Heart left ventricle (tissue), 16 donors: ENCODE measurements around the gene SLC6A9. TPM values are rescaled to one million over a fixed set of nuclear protein-coding genes. Genes with fewer than 3 reads are reported as not detected.

ENCODE experiments used
- ATAC-seq, 4 donors: fragments of 200-7000 bp; cut with Tn5 transposase; one replicate each; pipeline ENCODE4 v1.9.1; 2020 to 2022; ENCODE audit warnings: moderate library complexity in 4 of 4, mild to moderate bottlenecking in 3 of 4, moderate number of reproducible peaks in 1 of 4
- DNase-seq, 5 donors: peaks; one replicate each; pipeline ENCODE4 v3.0.0-alpha.2; 2020
- H3K27ac ChIP-seq, 12 donors: fragments of 200-600 bp; sonication (generic) in 4 of 12; one replicate each; pipeline versions ENCODE4 v1.5.0 to v1.8.0; 2016 to 2022; ENCODE audit warnings: mild to moderate bottlenecking in 2 of 12
- H3K27me3 ChIP-seq, 9 donors: fragments of 200-600 bp; sonication (generic) in 2 of 9; one replicate each; pipeline versions ENCODE4 v1.5.1 to v1.8.0; 2016 to 2022; ENCODE audit warnings: mild to moderate bottlenecking in 3 of 9
- H3K36me3 ChIP-seq, 9 donors: fragments of 200-600 bp; sonication (generic) in 2 of 9; one replicate each; pipeline versions ENCODE4 v1.5.0 to v1.8.0; 2018 to 2022; ENCODE audit warnings: mild to moderate bottlenecking in 2 of 9
- H3K4me1 ChIP-seq, 12 donors: fragments of 200-600 bp; sonication (generic) in 4 of 12; one replicate each; pipeline versions ENCODE4 v1.5.0 to v1.8.0; 2016 to 2022; ENCODE audit warnings: mild to moderate bottlenecking in 3 of 12
- H3K4me3 ChIP-seq, 12 donors: fragments of 200-600 bp; sonication (generic) in 4 of 12; one replicate each; pipeline versions ENCODE4 v1.5.0 to v1.8.0; 2017 to 2022; ENCODE audit warnings: mild to moderate bottlenecking in 9 of 12, moderate library complexity in 4 of 12
- H3K9me3 ChIP-seq, 12 donors: fragments of 200-600 bp; sonication (generic) in 4 of 12; one replicate each; pipeline versions ENCODE4 v1.5.0 to v1.8.0; 2016 to 2022; ENCODE audit warnings: mild to moderate bottlenecking in 1 of 12
- POLR2A ChIP-seq, 2 donors: fragments of 450-650 bp; IDR thresholded peaks; one replicate each; pipeline ENCODE4 v1.6.1; 2017; ENCODE audit warnings: antibody characterized with exemption in 2 of 2, mild to moderate bottlenecking in 2 of 2, moderate library complexity in 2 of 2
- WGBS, 4 donors: extraction: QIAGEN DNeasy Blood & Tissue Kit in 2 of 4; methylation state at CpG; one replicate each; pipeline versions ENCODE4 v1.1.5 to v1.1.7; 2013 to 2018; 5-methylcytosine and 5-hydroxymethylcytosine counted together
- intact Hi-C, 10 donors: fragments of 100-400 bp; cut with DNase I; formaldehyde crosslinking; loops; one replicate each; pipeline versions ENCODE4 v1.11.1 to v1.14.2; 2022
- polyA plus RNA-seq, 2 donors: library from polyadenylated mRNA; stranded (reverse); fragments of 200-250 nt; gene quantifications; one replicate each; pipeline ENCODE4 v1.2.3, GENCODE V29; 2013
- total RNA-seq, 9 donors: library from RNA; depleted of rRNA in 2 of 9; stranded (reverse); fragments of >200 nt in 2 of 9; fragmentation: NEBNext Ultra II Directional in 3 of 9; extraction: Animal tissue kit (Norgen Biotek cat#: 25700) in 3 of 9; gene quantifications; one replicate each; pipeline versions ENCODE4 v1.1.0 to v1.2.4, GENCODE V29; 2016 to 2023
- TF ChIP-seq, protein P1 (sequence below), 12 donors: fragments of 200-600 bp; sonication (generic) in 4 of 12; IDR thresholded peaks; one replicate each; pipeline versions ENCODE4 v1.5.0 to v1.8.0; 2018 to 2022; ENCODE audit warnings: antibody characterized with exemption in 12 of 12, mild to moderate bottlenecking in 5 of 12
- donor health status: ischemic (EF 13 %, LVEDD 7.1; RV severe dilation, severe dysfunction).
- donor health status: healthy with polysubstance abuse.
- donor health status: DM: no; HTN: yes; CAD: no.
- donor health status: DM: no; HTN: no; CAD: no.
- donor health status: ischemic (EF 25% LVEDD 6.9; RV normal size, moderate dysfunction).
- donor health status: ischemic (EF 25% LVEDD 5.7; RV mildly dilated, moderate dysfunction).
- donor health status: healthy.
- donor health status: DM: yes; HTN: yes; CAD: no.
- donor health status: ischemic (EF 35%, LVEDD 5.7; RV mildly dilated, moderate dysfunction).
- donor health status: nonischemic (EF 11% LVEDD 7.7; RV severe dilation, severe dysfunction).
- donor health status: DM: yes; HTN: yes; CAD: no.
- donor health status: PGD.
- donor health status: ischemic (EF 29% LVEDD 5.4; RV normal size, mild dysfunction).
- donor health status: nonischemic (EF 23%, LVEDD 6.1; RV moderate dilation, normal function).

Gene SLC6A9
- total and polyA plus RNA-seq, 11 donors: 0.61 to 2.4 (median 1.1) TPM

- intact Hi-C loops: loop anchor here in 1 of 10 donors (5.0 kb wide), 1 partner anchor 51 kb away; no protein-coding TSS in a partner anchor
- peaks cover 0 to 3% (median 0%) of the 10 kb centered on the region in 12 donors for H3K4me1 ChIP-seq
- no peaks in the 10 kb centered on the region for H3K9me3 ChIP-seq
- no peak for ATAC-seq
- TF ChIP-seq POLR2A (IDR thresholded peaks at IDR 0.05): no peak
- TF ChIP-seq, protein P1, sequence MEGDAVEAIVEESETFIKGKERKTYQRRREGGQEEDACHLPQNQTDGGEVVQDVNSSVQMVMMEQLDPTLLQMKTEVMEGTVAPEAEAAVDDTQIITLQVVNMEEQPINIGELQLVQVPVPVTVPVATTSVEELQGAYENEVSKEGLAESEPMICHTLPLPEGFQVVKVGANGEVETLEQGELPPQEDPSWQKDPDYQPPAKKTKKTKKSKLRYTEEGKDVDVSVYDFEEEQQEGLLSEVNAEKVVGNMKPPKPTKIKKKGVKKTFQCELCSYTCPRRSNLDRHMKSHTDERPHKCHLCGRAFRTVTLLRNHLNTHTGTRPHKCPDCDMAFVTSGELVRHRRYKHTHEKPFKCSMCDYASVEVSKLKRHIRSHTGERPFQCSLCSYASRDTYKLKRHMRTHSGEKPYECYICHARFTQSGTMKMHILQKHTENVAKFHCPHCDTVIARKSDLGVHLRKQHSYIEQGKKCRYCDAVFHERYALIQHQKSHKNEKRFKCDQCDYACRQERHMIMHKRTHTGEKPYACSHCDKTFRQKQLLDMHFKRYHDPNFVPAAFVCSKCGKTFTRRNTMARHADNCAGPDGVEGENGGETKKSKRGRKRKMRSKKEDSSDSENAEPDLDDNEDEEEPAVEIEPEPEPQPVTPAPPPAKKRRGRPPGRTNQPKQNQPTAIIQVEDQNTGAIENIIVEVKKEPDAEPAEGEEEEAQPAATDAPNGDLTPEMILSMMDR (IDR thresholded peaks at IDR 0.05): no peak
- WGBS, 4 donors: 31 to 66% (median 40%) methylated on average over 1 of the region's 1 CpG
- no peak overlapping the region for H3K27ac ChIP-seq
- no peaks in the 10 kb centered on the region for H3K36me3 ChIP-seq
- H3K4me3 ChIP-seq: no peak overlapping the region
- H3K27me3 ChIP-seq: no peaks in the 10 kb centered on the region
- DNase-seq: no peak
These were observed 44.8 kb upstream of the SLC6A9 start for GRCh38 chr1:44076066-44076465.

DNA sequence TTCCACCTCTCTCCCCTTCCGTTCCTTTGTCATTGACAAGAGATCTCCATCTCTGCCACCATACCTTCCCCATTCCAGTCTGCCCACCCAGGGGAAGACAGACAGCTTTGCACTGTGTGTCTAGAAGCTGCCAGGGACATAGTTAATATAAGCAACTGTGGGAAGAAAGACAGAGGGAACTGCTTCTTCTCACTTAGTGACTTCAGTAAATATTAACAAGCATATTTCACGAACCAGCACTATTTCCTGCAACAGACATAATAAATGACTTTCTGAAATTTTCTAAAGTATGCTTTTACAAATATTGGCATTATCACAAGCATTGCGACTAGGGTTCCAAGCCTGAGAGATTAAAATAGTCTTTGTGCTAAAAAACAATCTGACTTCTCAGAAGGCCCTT is 43.2 kb upstream of the SLC6A9 start:
- ATAC-seq: no peak
- Histone ChIP-seq H3K4me1 (peaks cover 0 to 5% (median 0%) of the 10 kb centered on the region in 12 donors), H3K9me3 (no peaks in the 10 kb centered on the region), H3K27me3 (no peaks in the 10 kb centered on the region), H3K27ac (no peak overlapping the region), H3K36me3 (no peaks in the 10 kb centered on the region), H3K4me3 (no peak overlapping the region)
- WGBS, 4 donors: 65 to 77% (median 70%) methylated on average over 3 of the region's 3 CpGs
- no peak for DNase-seq
- TF ChIP-seq, protein P1 (IDR thresholded peaks at IDR 0.05): no peak
- TF ChIP-seq POLR2A (IDR thresholded peaks at IDR 0.05): no peak
- intact Hi-C loops: no loop called here

DNA sequence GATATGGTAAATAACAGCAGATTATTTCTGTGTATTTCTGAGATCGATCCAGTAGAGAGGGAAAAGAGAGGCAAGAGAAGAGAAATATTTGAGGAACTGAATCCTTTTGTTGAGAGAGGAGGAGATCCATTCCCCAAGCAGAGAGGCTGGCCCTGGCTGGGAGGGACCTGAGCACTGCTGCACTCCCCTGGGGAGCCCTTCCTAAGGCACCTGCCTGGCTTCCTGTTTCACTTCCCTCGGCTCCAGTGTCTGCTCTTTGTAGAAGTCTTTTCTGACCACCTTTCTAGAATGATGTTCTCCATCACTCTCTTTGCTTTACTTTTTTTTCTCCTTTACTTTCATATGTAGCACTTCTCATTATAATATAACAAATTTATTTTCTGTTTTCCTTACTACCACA is 42.3 kb upstream of the SLC6A9 start:
- Histone ChIP-seq H3K4me1 (peaks cover 0 to 14% (median 0%) of the 10 kb centered on the region in 12 donors), H3K36me3 (no peaks in the 10 kb centered on the region), H3K27me3 (no peaks in the 10 kb centered on the region), H3K27ac (no peak overlapping the region), H3K4me3 (no peak overlapping the region), H3K9me3 (no peaks in the 10 kb centered on the region)
- DNase-seq (no peak), ATAC-seq (no peak)
- intact Hi-C loops: no loop called here
- TF ChIP-seq POLR2A (IDR thresholded peaks at IDR 0.05): no peak
- TF ChIP-seq, protein P1 (IDR thresholded peaks at IDR 0.05): no peak
- WGBS, 4 donors: 58 to 69% (median 67%) methylated on average over 2 of the region's 2 CpGs

- Histone ChIP-seq H3K27ac (no peak overlapping the region), H3K4me3 (no peak overlapping the region), H3K9me3 (no peaks in the 10 kb centered on the region), H3K4me1 (peaks cover 0 to 20% (median 0%) of the 10 kb centered on the region in 12 donors), H3K36me3 (no peaks in the 10 kb centered on the region), H3K27me3 (no peaks in the 10 kb centered on the region)
- DNase-seq (no peak), ATAC-seq (no peak)
- intact Hi-C loops: no loop called here
- 75 to 88% (median 82%) methylated on average over 2 of the region's 2 CpGs for WGBS, 4 donors
- no peak for TF ChIP-seq POLR2A (IDR thresholded peaks at IDR 0.05)
- TF ChIP-seq, protein P1 (IDR thresholded peaks at IDR 0.05): no peak
These were observed 41.6 kb upstream of the SLC6A9 start for GRCh38 chr1:44072821-44073220.
